NCI-H82 (cell line): Measurements from ENCODE around the gene BCL2.
A peak's percentile ranks its signal among the peaks of the same experiment; 100 is the strongest.

Experiments
- DNase-seq: peaks from one replicate; lab custom pipeline; 2025; lab: John Stamatoyannopoulos, UW

Gene BCL2

DNA sequence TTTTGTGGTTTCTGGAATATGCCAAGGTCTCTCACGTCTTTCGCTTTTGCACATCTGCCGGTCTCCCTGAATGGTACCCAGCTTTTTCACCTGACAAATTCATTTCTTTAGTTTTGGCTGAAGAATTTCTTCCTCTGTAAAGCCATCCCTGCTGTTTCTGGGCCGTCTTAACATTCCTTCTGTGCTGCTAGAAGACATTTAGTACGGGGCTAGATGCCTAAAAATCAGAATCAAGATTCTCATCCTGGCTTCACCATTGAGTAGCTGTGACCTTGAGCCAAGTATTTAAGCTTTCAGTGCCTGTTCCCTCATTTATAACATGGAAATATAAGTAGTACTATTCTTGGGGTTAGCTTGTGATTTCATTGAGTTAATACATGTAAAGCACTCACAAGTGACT is 6.4 kb upstream of the BCL2 start:
- DNase-seq = no peak

DNA sequence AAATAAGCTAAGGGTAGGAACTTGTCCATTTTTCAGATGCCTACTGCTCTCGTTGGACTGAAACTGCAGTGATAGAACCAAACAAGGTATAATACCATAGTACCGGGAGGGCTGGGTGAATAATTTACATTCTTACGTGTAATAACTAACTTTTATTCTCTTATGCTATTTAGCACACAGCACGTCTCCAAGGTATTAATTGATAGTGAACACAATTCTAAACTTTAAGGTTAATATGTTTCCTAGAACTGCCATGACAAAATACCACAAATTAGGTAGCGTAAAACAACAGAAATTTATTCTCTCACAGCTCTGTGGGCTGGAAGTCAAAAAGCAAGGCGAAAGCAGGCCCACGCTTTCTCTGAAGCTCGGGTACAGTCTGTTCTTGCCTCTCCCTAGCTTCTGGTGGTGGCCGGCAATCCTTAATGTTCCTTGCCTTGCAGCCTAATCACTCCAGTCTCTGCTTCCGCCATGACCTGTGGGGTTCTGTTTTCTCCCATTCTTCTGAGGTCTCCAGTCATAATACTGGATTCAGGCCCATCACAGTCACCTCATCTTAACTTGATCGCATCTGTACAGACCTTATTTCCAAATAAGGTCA is 5.6 kb upstream of the BCL2 start:
- DNase-seq = no peak

DNA sequence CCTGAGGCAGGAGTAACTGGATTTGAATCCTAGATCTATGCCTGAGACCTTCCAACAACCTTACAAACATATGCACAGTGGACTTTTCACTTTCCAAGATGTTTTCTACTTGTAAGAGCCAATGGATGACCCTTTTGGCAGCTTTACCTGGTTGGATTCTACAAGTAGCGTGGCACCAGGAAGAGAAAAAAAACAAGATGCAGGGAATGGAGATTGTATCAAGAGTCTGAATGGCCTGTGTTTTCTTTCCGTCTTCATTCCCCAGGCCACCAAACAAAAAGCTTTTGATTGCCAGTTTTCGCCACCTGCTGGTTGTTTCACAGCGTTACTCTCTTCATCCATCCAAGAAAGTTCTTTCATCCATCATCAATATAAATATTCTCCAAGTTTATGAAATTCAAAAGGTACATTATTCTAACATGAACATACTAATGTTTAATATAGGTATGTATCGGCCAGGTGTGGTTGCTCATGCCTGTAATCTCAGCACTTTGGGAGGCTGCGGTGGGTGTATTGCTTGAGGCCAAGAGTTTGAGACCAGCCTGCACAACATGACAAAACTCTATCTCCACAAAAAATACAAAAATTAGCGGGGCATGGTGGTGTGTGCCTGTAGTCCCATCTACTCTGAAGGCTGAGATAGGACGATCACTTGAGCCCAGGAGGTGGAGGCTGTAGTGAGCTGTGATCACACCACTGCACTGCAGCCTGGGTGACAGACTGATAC is 3.5 kb upstream of the BCL2 start:
- peak; percentile 81 for DNase-seq

DNA sequence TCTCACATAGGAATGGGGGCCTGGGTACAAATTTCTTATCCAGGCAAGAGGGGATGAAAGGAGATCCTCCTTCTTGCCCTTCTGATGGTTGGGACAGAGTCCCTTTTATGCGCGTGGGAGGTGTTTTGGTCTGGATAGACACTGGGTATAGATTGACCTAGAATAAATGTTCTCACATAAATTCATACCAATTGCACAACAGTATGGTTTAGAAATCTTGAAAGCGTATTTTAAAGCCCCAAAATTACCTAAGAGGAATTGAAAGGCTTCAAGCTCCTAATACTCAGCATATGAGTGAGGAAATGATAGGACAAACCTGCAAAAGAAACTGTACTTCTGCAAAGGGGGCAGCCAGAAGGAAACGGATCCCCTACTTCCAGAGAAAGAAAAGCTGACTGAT is 2.6 kb upstream of the BCL2 start:
- DNase-seq = no peak

DNA sequence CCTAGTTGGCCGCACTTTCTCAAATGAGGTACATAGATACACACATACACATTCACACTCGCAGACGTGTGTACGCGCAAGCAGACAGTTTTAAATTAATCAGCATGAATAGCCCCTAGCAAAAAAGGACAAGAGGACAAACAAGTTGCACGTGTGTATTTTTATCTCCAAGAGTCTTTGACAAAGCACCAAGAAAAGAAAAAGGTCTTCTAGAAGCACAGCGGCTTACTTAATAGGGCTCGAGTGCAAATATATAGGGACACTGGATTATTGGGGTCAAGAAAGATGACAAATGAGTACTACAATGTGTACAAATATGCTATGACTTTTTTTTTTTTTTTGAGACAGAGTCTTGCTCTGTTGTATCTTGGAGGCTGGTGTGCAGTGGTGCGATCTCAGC is 1.7 kb upstream of the BCL2 start:
- no peak for DNase-seq

DNA sequence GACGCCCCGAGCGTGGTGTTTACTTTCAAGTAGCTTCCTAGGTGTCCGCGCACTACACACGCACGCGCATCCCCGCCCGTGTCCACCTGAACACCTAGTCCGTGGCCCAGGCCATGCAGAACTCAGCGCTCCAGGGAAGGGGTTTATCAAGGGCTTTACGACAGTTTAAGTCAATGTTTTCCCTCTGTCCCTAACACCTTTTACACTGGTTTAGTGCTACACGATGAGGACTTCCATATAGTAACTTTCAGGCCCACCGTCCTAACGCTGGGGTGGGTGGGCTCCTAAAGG is 1.4 kb upstream of the BCL2 start:
- DNase-seq = no peak

DNA sequence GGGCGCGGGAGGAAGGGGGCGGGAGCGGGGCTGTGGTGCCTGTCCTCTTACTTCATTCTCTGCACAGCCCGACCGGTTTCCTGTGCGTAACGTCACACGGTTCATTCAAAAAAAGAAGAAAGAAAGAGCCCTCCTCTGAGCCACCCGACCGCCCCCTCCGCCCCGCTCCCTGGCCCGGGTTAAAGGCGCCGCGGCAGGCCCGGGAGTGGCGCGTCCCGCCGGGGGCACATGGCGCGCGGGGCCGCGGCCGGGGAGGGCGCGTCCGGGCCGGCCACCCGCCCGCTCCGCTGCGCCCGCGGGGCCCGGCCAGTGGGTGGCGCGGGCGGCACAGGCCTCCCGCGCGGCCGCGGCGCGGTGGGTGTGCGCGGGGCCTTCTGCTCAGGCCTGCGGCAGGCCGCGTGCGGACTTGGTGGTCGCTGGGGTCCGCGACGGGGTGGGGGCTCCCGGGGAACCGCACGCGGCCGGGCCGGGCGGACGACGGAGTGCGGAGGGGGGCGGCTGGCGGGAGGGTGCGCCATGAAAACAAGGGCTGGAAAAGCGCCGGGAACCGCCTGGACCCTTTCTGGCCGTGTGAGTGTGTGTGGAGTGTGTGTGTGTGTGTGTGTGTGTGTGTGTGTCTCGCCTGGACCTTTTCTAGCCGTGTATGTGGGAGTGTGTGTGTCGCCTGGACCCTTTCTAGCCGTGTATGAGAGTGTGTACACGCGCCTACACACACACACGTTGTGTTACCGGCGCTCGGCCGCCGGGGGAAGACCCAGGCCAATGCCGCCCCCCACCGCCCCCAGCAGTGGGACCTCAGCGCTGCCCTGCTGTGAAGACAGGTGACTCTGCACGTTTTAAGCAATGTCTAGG is 780 bp upstream of the BCL2 start:
- peak; percentile 78 for DNase-seq

DNA sequence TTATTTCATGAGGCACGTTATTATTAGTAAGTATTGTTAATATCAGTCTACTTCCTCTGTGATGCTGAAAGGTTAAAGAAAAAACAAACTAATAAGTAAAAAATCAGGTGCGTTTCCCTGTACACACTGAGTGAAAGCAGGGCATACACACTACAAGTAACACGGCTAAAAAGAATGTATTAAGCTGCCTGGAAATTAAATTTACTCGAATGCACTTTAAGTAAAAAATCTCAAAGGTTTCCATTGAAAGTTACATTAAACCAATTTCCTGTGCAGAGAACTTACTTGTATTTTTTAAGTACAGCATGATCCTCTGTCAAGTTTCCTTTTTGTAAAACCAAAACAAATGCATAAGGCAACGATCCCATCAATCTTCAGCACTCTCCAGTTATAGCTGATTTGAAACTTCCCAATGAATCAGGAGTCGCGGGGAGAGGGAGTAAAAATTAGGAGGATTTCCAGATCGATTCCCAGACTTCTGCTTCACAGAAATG is 633 bp downstream of the BCL2 start:
- no peak for DNase-seq

DNA sequence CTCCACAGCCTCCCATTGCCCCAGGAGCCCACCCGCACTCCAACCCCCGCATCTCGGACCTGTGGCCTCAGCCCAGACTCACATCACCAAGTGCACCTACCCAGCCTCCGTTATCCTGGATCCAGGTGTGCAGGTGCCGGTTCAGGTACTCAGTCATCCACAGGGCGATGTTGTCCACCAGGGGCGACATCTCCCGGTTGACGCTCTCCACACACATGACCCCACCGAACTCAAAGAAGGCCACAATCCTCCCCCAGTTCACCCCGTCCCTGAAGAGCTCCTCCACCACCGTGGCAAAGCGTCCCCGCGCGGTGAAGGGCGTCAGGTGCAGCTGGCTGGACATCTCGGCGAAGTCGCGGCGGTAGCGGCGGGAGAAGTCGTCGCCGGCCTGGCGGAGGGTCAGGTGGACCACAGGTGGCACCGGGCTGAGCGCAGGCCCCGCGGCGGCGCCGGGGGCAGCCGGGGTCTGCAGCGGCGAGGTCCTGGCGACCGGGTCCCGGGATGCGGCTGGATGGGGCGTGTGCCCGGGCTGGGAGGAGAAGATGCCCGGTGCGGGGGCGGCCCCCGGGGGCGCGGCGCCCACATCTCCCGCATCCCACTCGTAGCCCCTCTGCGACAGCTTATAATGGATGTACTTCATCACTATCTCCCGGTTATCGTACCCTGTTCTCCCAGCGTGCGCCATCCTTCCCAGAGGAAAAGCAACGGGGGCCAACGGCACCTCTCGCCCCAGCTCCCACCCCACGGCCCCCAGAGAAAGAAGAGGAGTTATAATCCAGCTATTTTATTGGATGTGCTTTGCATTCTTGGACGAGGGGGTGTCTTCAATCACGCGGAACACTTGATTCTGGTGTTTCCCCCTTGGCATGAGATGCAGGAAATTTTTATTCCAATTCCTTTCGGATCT is 1.3 kb downstream of the BCL2 start:
- peak; percentile 33 for DNase-seq

DNA sequence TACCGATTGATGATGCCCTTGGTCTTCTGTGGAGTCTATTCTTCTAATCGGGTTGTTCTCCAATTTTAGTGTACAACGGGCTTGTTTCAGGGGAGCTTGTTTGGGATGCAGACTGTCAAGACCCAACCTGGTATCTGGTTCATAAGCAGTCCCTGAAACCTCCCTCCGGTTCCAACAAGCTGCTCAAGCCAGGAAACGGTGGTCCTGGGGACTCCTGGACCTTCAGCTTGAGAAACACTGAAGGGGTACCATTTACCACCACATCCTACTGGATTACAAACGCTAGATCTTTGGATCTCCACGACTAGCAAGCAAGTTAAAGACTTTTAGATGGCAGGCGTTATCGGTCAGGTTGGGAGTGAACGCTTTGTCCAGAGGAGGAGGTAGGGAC is 2.0 kb downstream of the BCL2 start:
- DNase-seq = no peak

DNA sequence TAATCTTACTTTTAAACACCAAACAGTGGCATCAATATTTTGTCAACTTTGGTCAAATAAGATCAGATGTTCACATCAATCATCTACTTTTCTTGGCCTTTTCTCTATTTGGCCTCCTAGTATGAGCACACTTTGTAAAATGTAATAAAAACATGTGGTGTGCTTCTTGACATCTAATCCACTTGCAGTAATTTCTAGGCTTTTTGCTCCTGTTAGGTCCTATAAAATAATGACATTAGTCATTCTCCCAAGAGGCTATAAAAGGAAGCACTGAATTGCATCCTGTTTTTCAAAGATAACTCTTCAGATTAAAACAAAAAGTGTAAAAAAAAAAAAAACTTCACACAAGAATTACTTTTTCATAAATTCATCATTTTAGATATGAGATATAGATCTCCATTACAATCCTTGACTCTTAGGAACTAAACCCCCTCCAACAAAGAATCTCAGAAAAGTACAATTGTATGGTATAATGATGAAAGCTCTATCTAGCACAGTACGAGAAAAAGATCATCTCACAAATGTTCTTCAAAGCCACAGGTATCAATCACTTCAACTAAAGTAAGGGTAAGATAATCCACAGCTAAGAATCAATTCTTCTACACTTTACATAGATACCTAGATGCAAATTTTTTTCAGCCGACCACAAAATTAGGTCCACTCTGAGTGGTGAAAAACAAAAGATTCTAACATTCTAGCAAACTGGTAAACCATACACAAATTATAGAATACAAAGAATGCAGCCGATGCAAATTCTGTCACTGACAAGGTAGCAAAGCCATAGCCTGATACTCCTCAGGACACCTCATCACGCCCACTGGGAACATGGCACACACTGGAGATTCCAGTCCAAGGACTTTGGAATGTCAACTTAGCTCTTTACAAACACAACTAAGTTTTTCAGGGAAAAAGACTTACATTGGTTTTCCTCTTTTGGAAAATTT is 2.7 kb downstream of the BCL2 start:
- no peak for DNase-seq

DNA sequence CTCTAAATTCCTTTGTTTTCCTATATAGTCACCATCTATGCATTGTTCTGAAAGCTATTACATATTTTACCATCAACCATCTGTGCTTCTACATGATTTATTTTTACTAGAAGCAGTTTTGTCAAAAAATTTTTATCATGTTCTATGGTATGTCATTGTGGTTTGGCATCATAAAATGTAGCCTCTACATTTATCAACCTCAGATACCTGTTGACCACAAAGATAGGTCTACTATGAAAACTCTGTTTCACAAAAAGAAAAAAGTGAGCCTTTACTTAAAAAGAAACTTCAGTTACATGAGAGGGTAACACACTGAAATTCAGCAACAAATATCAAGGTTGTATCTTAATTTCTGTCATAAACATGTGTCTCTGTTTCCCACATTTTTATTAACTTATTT is 3.7 kb downstream of the BCL2 start:
- DNase-seq = no peak

DNA sequence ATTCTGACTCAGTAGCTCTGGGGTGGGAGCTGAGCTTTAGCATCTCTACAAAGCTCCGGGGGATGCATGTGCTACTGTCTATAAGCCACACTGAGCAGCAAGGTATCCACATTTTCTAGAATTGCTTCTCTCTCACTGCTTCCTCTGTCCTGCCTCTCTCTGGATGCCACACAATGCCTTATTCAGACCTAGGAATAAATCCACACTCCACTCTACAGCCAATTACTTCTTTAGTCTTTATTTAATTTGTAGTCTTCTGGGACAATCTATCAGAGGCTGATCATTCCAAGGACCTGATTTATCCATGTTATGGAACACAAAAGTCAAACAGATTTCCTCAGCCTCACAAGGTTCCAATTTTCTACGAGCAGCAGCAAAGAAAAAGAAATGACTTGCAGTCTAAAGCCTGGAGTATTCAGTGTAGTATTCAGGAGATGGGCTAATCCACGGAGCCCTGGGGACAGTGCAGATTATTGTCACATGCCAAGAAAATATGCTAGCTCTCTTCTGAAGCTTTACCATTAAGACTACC is 4.4 kb downstream of the BCL2 start:
- peak; percentile 2 for DNase-seq

DNA sequence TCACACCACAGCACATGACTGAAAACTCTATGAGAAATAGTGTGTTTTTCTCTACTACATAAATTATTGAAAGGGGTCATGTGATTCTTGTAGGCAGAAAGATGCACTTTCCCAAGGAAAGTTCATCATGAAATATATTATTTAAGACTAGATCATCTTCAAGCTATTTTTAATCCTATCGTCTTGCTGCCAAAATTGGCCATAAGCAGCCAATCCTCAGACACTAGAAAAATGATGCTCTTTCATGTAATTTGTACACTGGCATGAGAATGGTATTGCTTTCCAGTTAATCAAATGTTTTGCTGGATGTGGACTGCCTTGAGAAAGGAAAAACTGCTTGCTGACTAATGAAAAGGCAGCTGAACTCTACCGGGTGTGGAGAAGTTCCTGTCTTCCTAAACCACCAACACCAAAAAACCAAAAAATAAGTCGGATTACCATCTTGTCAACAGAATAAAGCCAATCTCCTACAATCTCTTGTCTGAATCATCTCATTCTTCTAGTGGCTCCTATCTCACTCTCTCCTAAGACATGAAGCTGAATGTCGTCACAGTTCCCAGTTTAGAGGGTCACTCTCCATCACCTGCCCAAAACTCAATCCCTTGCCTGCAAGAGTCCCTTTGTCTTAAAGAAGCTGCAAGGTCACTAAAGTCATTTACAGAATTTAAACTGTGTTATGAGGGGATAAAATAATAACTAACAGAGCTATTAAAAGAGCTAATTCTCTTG is 5.3 kb downstream of the BCL2 start:
- DNase-seq = no peak

DNA sequence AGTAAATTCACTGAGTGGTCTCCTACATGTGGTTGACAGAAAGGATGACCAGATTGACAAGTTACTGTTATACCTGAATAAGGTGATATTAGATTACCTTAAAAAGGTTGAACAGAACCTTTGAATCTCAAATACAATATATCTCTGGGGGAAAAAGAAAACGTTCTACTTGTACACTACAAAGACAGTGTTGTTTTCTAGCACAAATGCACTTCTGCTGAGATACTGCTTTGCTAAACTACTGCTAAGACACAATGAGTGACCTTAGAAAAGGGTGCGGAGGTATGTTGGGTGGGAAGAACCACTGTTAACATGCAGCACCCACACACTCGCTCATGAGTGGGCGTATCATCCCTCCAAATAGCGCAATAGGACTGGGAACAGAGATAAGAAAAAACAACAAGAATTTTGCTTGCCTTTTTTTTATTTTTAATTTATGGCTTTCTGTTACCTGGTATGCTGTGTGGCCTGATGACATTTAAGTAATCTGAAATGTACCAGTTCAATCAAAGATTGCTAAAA is 6.1 kb downstream of the BCL2 start:
- DNase-seq = no peak

DNA sequence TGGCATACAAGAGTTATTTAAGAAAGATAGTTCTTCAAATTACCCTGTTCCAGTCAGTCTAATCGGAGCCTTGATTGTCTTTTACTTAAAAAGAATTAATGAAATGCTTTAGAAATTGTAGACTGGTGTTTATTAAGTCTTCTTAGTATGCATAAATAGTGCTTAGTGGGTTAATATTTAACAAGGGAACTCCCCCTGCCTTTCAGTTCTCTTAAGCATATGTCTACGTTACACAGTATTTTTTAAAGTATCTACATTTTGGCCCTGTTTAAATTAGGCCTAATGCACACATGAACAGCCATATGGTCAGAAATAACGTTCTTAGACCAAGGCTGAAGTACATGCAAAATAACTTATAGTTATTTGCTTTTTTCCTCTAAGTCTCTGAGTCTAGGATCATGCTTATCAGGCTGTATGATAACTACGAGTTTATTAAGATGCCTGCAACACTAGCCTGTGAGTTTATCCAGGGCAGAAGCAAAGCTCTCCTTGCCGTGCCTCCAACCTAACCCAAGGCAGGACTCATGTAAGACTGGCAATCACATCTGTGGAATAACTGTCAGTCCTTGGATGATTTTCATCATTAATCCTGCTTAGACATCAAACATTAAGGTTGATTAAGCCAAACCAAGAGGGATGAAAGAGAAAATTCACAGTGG is 6.7 kb downstream of the BCL2 start:
- DNase-seq = no peak

DNA sequence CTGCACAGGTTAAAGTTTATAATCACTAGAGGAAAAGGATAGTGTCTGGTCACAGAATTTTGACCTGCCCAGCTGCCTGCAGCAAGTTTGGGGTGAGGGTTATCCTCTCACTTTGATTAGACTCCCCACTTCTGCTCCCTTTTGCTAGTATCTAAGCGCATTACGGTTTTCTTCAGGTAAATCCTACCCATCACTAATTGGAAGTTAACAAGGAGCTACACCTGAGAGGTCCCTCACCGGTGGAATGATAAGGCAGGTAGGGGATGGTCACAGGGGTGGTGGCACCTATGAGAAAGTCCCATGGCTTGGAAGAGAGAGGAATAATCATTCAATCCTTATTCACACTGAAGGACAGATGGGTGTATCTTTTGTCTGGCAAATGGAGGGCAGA is 7.6 kb downstream of the BCL2 start:
- DNase-seq = no peak

DNA sequence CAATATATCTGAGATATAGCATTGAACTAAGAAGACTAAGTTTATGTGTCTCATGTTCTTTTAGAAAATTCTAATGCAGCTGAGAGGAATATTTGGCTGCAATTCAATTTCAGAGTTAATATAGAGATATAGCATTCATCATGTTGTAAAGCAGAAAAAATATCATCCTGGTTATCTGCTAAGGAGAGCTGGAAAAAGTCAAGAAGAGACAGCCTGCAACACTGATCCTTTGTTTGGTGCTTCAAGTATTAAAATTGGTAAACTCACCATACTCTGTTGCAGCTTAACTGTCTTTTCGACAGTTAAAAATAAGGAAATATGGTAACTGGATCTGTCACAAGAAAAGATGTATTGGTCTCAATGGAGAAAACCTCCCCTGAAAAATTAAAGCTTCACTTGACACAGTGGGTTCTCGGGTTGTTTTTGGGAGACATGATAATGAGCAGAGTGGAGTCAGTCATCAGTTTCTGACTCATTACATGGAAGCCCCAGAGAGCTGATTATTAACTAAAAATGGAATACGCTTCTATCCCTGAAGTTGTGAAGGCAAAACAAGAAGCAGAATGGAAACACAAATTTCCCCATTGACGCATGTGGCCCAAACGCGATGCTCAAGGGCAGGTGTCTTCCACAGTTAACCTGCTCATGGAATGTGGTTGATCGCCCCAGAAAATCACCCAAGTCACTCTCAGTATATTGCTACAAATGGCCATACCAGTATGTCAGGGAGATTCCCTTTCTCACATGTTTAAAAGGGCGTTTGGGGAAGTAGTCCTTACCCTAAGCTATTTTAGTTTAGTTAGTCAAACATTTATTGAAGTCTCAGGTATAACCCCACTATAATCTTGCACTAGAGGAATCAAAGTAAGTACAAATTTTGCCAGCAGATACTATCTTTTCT is 8.2 kb downstream of the BCL2 start:
- DNase-seq = no peak
